Keratinocyte (primary cell): ENCODE data around the gene NOP14.

Experiments
- CTCF ChIP-seq, 3 experiments: IDR thresholded peaks in 1 of 3; conservative IDR thresholded peaks in 1 of 3; optimal IDR thresholded peaks in 1 of 3; 2 replicates in 2 of 3; 3 replicates in 1 of 3; pipeline versions ENCODE3 to v1.5.1; 2011; ENCODE audit warnings: low read length in 3 of 3, mild to moderate bottlenecking in 3 of 3, moderate library complexity in 2 of 3, control low read depth in 1 of 3, inconsistent platforms in 1 of 3; ENCODE audit not compliant: insufficient read depth in 2 of 3; ENCODE audit errors: extremely low read depth in 1 of 3
- EZH2 ChIP-seq: IDR thresholded peaks from one replicate; pipeline ENCODE4 v1.6.1; 2012; ENCODE audit warnings: inconsistent platforms, mild to moderate bottlenecking, low read length, moderate library complexity

DNA sequence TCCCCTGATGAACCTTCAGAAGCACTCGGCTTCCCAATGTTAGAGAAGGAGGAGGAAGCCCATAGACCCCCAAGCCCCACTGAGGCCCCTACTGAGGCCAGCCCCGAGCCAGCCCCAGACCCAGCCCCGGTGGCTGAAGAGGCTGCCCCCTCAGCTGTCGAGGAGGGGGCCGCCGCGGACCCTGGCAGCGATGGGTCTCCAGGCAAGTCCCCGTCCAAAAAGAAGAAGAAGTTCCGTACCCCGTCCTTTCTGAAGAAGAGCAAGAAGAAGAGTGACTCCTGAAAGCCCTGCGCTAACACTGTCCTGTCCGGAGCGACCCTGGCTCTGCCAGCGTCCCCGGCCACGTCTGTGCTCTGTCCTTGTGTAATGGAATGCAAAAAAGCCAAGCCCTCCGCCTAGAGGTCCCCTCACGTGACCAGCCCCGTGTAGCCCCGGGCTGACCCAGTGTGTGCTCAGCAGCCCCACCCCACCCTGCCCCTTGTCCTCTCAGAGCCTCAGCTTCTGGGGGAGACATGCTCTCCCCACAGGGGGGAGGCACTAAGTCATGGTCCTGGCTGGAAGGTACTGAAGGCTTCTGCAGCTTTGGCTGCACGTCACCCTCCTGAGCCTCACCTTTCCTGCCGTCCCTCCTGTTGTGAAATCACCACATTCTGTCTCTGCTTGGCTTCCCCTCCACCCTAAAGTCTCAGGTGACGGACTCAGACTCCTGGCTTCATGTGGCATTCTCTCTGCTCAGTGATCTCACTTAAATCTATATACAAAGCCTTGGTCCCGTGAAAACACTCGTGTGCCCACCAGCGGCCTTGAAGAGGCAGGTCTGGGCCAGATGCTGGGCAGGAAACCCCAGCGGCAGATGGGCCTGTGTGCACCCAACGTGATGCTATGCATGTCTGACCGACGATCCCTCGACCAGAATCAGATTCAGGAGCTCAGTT is 34.7 kb downstream of the NOP14 start:
- TF ChIP-seq CTCF (optimal IDR thresholded peaks at IDR 0.05 in 1 of 3, IDR thresholded peaks at IDR 0.05 in 1 of 3, conservative IDR thresholded peaks at IDR 0.05 in 1 of 3; ENCODE audit: extremely low read depth in 1 of 3, insufficient read depth in 2 of 3, low read length in 3 of 3), result no peak
- no peak for TF ChIP-seq EZH2
